Stimulated activated CD4-positive, alpha-beta T cell treated with anti-CD3 and anti-CD28 coated beads, Interleukin-12 subunit alpha, Interleukin-12 subunit beta, amount 100 ng/mL, for 24 hours (primary cell): ENCODE measurements around the gene H1-8.

Experiments
- DNase-seq, 2 experiments: peaks; one replicate each; pipeline ENCODE4 v3.0.0-alpha.2; 2020; ENCODE audit warnings: low read depth in 2 of 2

Gene H1-8

GRCh38 chr3:129556358-129556695, 13.4 kb downstream of the H1-8 start:
- no peak for DNase-seq

- no peak for DNase-seq
These were observed 14.0 kb downstream of the H1-8 start for GRCh38 chr3:129556890-129557547.

- DNase-seq: no peak
These were observed 14.5 kb downstream of the H1-8 start for GRCh38 chr3:129557548-129557894.

GRCh38 chr3:129558081-129558771, 15.3 kb downstream of the H1-8 start:
- DNase-seq: no peak

GRCh38 chr3:129558772-129559564, 16.0 kb downstream of the H1-8 start:
- no peak for DNase-seq

- no peak for DNase-seq
These were observed 16.6 kb downstream of the H1-8 start for GRCh38 chr3:129559565-129560079.

GRCh38 chr3:129560269-129560787, 17.4 kb downstream of the H1-8 start:
- DNase-seq: no peak

- no peak for DNase-seq
These were observed 18.1 kb downstream of the H1-8 start for GRCh38 chr3:129560911-129561594.

GRCh38 chr3:129561619-129562248, 18.8 kb downstream of the H1-8 start:
- no peak for DNase-seq

GRCh38 chr3:129562803-129563202, 19.8 kb downstream of the H1-8 start:
- no peak for DNase-seq

- no peak for DNase-seq
These were observed 20.4 kb downstream of the H1-8 start for GRCh38 chr3:129563332-129563731.

- DNase-seq: no peak
These were observed 21.0 kb downstream of the H1-8 start for GRCh38 chr3:129563850-129564535.

GRCh38 chr3:129564981-129565644, 22.1 kb downstream of the H1-8 start:
- no peak for DNase-seq

GRCh38 chr3:129565902-129566301, 22.9 kb downstream of the H1-8 start:
- DNase-seq: no peak

- DNase-seq: no peak
These were observed 24.3 kb downstream of the H1-8 start for GRCh38 chr3:129567176-129567705.

- no peak for DNase-seq
These were observed 25.0 kb downstream of the H1-8 start for GRCh38 chr3:129567939-129568338.

- no peak for DNase-seq
These were observed 26.9 kb downstream of the H1-8 start for GRCh38 chr3:129569856-129570255.

GRCh38 chr3:129571605-129572547, 28.9 kb downstream of the H1-8 start:
- DNase-seq: no peak

GRCh38 chr3:129572603-129573002, 29.6 kb downstream of the H1-8 start:
- DNase-seq: no peak
